ENCODE data around the gene FADS3. TPM values are rescaled to one million over a fixed set of nuclear protein-coding genes. Genes with fewer than 3 reads are reported as not detected.

Gene FADS3
- total and polyA plus RNA-seq, 2 of the 13 experiments (the other 11 are each of a cell fraction or from before 2014, with no cell fraction given), result 13.4 to 23.2 TPM

GRCh38 chr11:61923166-61924063 is 32.1 kb upstream of the FADS3 start (continued):
- no peak for TF ChIP-seq HIC2 (CRISPR knock-in tag; IDR thresholded peaks at IDR 0.05; ENCODE audit: low read depth)
- no peak for TF ChIP-seq RFX3 (CRISPR knock-in tag; IDR thresholded peaks at IDR 0.05)
- no peak for TF ChIP-seq ZNF562 (CRISPR knock-in tag; IDR thresholded peaks at IDR 0.05; ENCODE audit: borderline replicate concordance)
- no peak for TF ChIP-seq GATAD1 (CRISPR knock-in tag; IDR thresholded peaks at IDR 0.05)
- TF ChIP-seq FOXO1 (CRISPR knock-in tag; IDR thresholded peaks at IDR 0.05), result peak; percentile 38; the same call in 1 of the 2 replicates
- TF ChIP-seq ATRX (CRISPR knock-in tag; IDR thresholded peaks at IDR 0.05; ENCODE audit: borderline replicate concordance), result no peak
- TF ChIP-seq ZNF775 (CRISPR knock-in tag; IDR thresholded peaks at IDR 0.05; ENCODE audit: borderline replicate concordance), result no peak
- no peak for TF ChIP-seq ZNF354B (CRISPR knock-in tag; IDR thresholded peaks at IDR 0.05)
- peak; percentile 91 for TF ChIP-seq ZFX (CRISPR knock-in tag; IDR thresholded peaks at IDR 0.05; ENCODE audit: low read depth)
- no peak for TF ChIP-seq KLF13 (CRISPR knock-in tag; IDR thresholded peaks at IDR 0.05)
- no peak for TF ChIP-seq RELA (CRISPR knock-in tag; IDR thresholded peaks at IDR 0.05)
- no peak for TF ChIP-seq ETS1 (CRISPR knock-in tag; IDR thresholded peaks at IDR 0.05)
- TF ChIP-seq ZNF260 (CRISPR knock-in tag; IDR thresholded peaks at IDR 0.05; ENCODE audit: borderline replicate concordance, low read depth), result no peak
- TF ChIP-seq BRCA1 (CRISPR knock-in tag; IDR thresholded peaks at IDR 0.05), result no peak
- TF ChIP-seq ZNF83 (CRISPR knock-in tag; IDR thresholded peaks at IDR 0.05; ENCODE audit: borderline replicate concordance), result no peak
- TF ChIP-seq CEBPZ (IDR thresholded peaks at IDR 0.05; ENCODE audit: low read length), result no peak
- TF ChIP-seq KMT2B (CRISPR knock-in tag; IDR thresholded peaks at IDR 0.05), result peak; percentile 46; the same call in 1 of the 2 replicates
- TF ChIP-seq ZNF770 (CRISPR knock-in tag; IDR thresholded peaks at IDR 0.05), result peak; percentile 60; the same call in 1 of the 2 replicates
- TF ChIP-seq CEBPG (CRISPR knock-in tag; IDR thresholded peaks at IDR 0.05), result no peak
- TF ChIP-seq HMGA1 (CRISPR knock-in tag; conservative IDR thresholded peaks at IDR 0.05), result no peak
